H9 (cell line): ENCODE data around the gene HERC6. TPM values are rescaled to one million over a fixed set of nuclear protein-coding genes. Genes with fewer than 3 reads are reported as not detected.

ENCODE experiments used
- DNase-seq: peaks from one replicate; pipeline ENCODE4 v3.0.0-alpha.2; 2017
- H2AFZ ChIP-seq: one replicate; pipeline ENCODE4 v1.6.1; 2013; ENCODE audit warnings: mild to moderate bottlenecking, low read length, control low read depth, moderate library complexity
- H2AK5ac ChIP-seq: 2 replicates; pipeline ENCODE4 v1.6.1; 2013; ENCODE audit warnings: low read length, control low read depth, mixed read lengths; ENCODE audit not compliant: insufficient read length
- H2BK120ac ChIP-seq: one replicate; pipeline ENCODE4 v1.6.1; 2013; ENCODE audit warnings: low read depth, mild to moderate bottlenecking, low read length, control low read depth, inconsistent platforms; ENCODE audit not compliant: poor library complexity, severe bottlenecking
- H2BK12ac ChIP-seq: 2 replicates; pipeline ENCODE4 v1.6.1; 2013; ENCODE audit warnings: low read length, control low read depth, mixed read lengths, low read depth; ENCODE audit not compliant: insufficient read length
- H2BK15ac ChIP-seq: 2 replicates; pipeline ENCODE4 v1.6.1; 2013; ENCODE audit warnings: low read depth, low read length, control low read depth
- H2BK20ac ChIP-seq: one replicate; pipeline ENCODE4 v1.6.1; 2013; ENCODE audit warnings: low read depth, mild to moderate bottlenecking, low read length, control low read depth, inconsistent platforms; ENCODE audit not compliant: poor library complexity, severe bottlenecking
- H2BK5ac ChIP-seq: 2 replicates; pipeline ENCODE4 v1.6.1; 2013; ENCODE audit warnings: low read length, control low read depth, mixed read lengths; ENCODE audit not compliant: insufficient read length
- H3K14ac ChIP-seq: 2 replicates; pipeline ENCODE4 v1.6.1; 2013; ENCODE audit warnings: low read length, control low read depth; ENCODE audit not compliant: insufficient read depth
- H3K18ac ChIP-seq: 2 replicates; pipeline ENCODE4 v1.6.1; 2013; ENCODE audit warnings: low read depth, mild to moderate bottlenecking, mixed read lengths, low read length, control low read depth; ENCODE audit not compliant: insufficient read length
- H3K23ac ChIP-seq: 2 replicates; pipeline ENCODE4 v1.6.1; 2013; ENCODE audit warnings: low read length, control low read depth, mixed read lengths, low read depth; ENCODE audit not compliant: insufficient read length
- H3K23me2 ChIP-seq: 2 replicates; pipeline ENCODE4 v1.6.1; 2013; ENCODE audit warnings: low read depth, mild to moderate bottlenecking, mixed read lengths, low read length, control low read depth; ENCODE audit not compliant: insufficient read length, poor library complexity, severe bottlenecking
- H3K27ac ChIP-seq: 2 replicates; pipeline ENCODE4 v1.5.1; 2013; ENCODE audit warnings: low read length, control low read depth, mixed read lengths, low read depth; ENCODE audit not compliant: insufficient read length
- H3K27me3 ChIP-seq: 2 replicates; pipeline ENCODE4 v1.6.1; 2013; ENCODE audit warnings: low read length, control low read depth, inconsistent platforms; ENCODE audit not compliant: insufficient read depth
- H3K4ac ChIP-seq: 2 replicates; pipeline ENCODE4 v1.6.1; 2013; ENCODE audit warnings: low read depth, mild to moderate bottlenecking, control low read depth, inconsistent platforms, low read length, moderate library complexity
- H3K4me1 ChIP-seq: 2 replicates; pipeline ENCODE4 v1.6.1; 2013; ENCODE audit warnings: low read length, control low read depth, inconsistent platforms; ENCODE audit not compliant: insufficient read depth
- H3K4me2 ChIP-seq: 2 replicates; pipeline ENCODE4 v1.6.1; 2013; ENCODE audit warnings: low read length, control low read depth, mixed read lengths; ENCODE audit not compliant: insufficient read length, insufficient read depth
- H3K56ac ChIP-seq: 2 replicates; pipeline ENCODE4 v1.6.1; 2013; ENCODE audit warnings: low read depth, mild to moderate bottlenecking, mixed read lengths, low read length, control low read depth; ENCODE audit not compliant: insufficient read length
- H3K79me1 ChIP-seq: 2 replicates; pipeline ENCODE4 v1.6.1; 2013; ENCODE audit warnings: low read depth, mild to moderate bottlenecking, moderate library complexity, low read length, control low read depth, inconsistent platforms; ENCODE audit not compliant: insufficient read depth, poor library complexity, severe bottlenecking
- H3K79me2 ChIP-seq: 2 replicates; pipeline ENCODE4 v1.6.1; 2013; ENCODE audit warnings: low read length, control low read depth, inconsistent platforms; ENCODE audit not compliant: insufficient read depth
- H3K9ac ChIP-seq: 2 replicates; pipeline ENCODE4 v1.6.1; 2013; ENCODE audit warnings: low read length, control low read depth, mixed read lengths; ENCODE audit not compliant: insufficient read length; ENCODE audit errors: extremely low read depth
- H3K9me3 ChIP-seq: one replicate; pipeline ENCODE4 v1.6.1; 2013; ENCODE audit warnings: low read depth, low read length, inconsistent platforms; ENCODE audit not compliant: control insufficient read depth
- H3T11ph ChIP-seq: one replicate; pipeline ENCODE4 v1.6.1; 2013; ENCODE audit warnings: mild to moderate bottlenecking, low read length, control low read depth, inconsistent platforms
- H4K20me1 ChIP-seq: one replicate; pipeline ENCODE4 v1.6.1; 2013; ENCODE audit not compliant: control insufficient read depth, insufficient read length, insufficient read depth
- H4K5ac ChIP-seq: 2 replicates; pipeline ENCODE4 v1.6.1; 2013; ENCODE audit warnings: low read depth, mild to moderate bottlenecking, mixed read lengths, low read length, control low read depth; ENCODE audit not compliant: insufficient read length
- H4K8ac ChIP-seq: replicated peaks from 2 replicates; pipeline ENCODE4 v1.6.1; 2013; ENCODE audit warnings: low read length, control low read depth, mixed read lengths, low read depth; ENCODE audit not compliant: insufficient read length
- H4K91ac ChIP-seq: 2 replicates; pipeline ENCODE4 v1.6.1; 2013; ENCODE audit warnings: low read depth, mild to moderate bottlenecking, moderate library complexity, mixed read lengths, low read length, control low read depth; ENCODE audit not compliant: insufficient read length
- H3K27ac Mint-ChIP-seq, 3 experiments: 2 replicates in 2 of 3; 3 replicates in 1 of 3; pipeline ENCODE4 v1.8.0; 2020 to 2021; ENCODE audit warnings: mixed read lengths in 3 of 3, mild to moderate bottlenecking in 1 of 3, moderate library complexity in 1 of 3
- H3K27me3 Mint-ChIP-seq: 2 replicates; pipeline ENCODE4 v1.8.0; 2021; ENCODE audit warnings: low read depth, mild to moderate bottlenecking, moderate library complexity, mixed read lengths
- H3K36me3 Mint-ChIP-seq, 3 experiments: 2 replicates in 2 of 3; 3 replicates in 1 of 3; pipeline ENCODE4 v1.8.0; 2020 to 2021; ENCODE audit warnings: low read depth in 3 of 3, mixed read lengths in 3 of 3; ENCODE audit not compliant: insufficient read depth in 1 of 3
- H3K4me1 Mint-ChIP-seq, 2 experiments: 2 replicates each; pipeline ENCODE4 v1.8.0; 2020; ENCODE audit warnings: mixed read lengths in 2 of 2
- H3K4me3 Mint-ChIP-seq, 2 experiments: 2 replicates in 1 of 2; 3 replicates in 1 of 2; pipeline ENCODE4 v1.8.0; 2020 to 2021; ENCODE audit warnings: mild to moderate bottlenecking in 2 of 2, mixed read lengths in 2 of 2, moderate library complexity in 1 of 2
- H3K9me3 Mint-ChIP-seq, 2 experiments: 2 replicates in 1 of 2; 3 replicates in 1 of 2; pipeline ENCODE4 v1.8.0; 2020; ENCODE audit warnings: mild to moderate bottlenecking in 2 of 2, mixed read lengths in 2 of 2, moderate library complexity in 1 of 2
- CTCF ChIP-seq: fragments of 200-600 bp; sonication (generic); conservative IDR thresholded peaks from 3 replicates; pipeline ENCODE4 v1.8.0; 2021; ENCODE audit warnings: antibody characterized with exemption, mild to moderate bottlenecking
- WGBS: extraction: QIAGEN DNeasy Blood & Tissue Kit; methylation state at CpG from one replicate; pipeline ENCODE4 v1.1.7; 2013; ENCODE audit warnings: missing lambda C conversion rate, low lambda C conversion rate, mixed read lengths; ENCODE audit not compliant: insufficient read length; ENCODE audit errors: extremely low coverage; 5-methylcytosine and 5-hydroxymethylcytosine counted together
- total RNA-seq: library from RNA; stranded (reverse); gene quantifications from 2 replicates; pipeline ENCODE4 v1.2.1, GENCODE V29; 2021

The HERC6 gene
- total RNA-seq, 1 experiment from 2014 or later = 8.2 TPM

DNA sequence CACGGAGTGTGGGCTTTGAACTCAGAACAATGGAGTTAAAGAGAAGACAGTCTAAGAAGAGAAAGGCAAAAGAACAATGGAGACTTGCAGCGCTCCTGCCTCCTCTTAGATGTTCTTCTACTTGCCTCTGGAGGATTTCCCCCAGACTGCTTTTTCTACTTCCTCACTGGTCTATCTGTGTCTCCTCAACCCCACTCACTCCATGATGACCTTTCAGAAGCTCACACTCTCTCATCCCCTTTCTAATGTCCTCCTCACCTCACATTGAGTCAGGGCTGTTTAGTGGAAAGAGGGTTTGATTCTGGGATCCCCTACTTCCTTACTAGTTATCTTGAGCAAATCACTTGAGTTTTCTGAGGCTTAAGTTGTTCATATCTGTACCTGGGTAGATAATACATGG is 12.2 kb upstream of the HERC6 start:
- H4K91ac ChIP-seq = no peak overlapping the region
- no peaks in the 10 kb centered on the region; the same call in 1 of the 2 replicates for H3K4me1 ChIP-seq
- no peak for TF ChIP-seq CTCF
- H3K9me3 Mint-ChIP-seq = peaks cover 16 to 20% of the 10 kb centered on the region in 2 experiments
- H3K79me1 ChIP-seq = no peaks in the 10 kb centered on the region
- H2BK120ac ChIP-seq = no peak overlapping the region
- H3K9me3 ChIP-seq = no peaks in the 10 kb centered on the region
- H2AFZ ChIP-seq = no peak overlapping the region
- no peaks in the 10 kb centered on the region for H3K79me2 ChIP-seq
- H2AK5ac ChIP-seq = no peak overlapping the region
- H3K36me3 Mint-ChIP-seq = peaks cover 5 to 21% (median 12%) of the 10 kb centered on the region in 3 experiments; a peak in 6 of 7 replicates
- H3T11ph ChIP-seq = no peak overlapping the region
- no peak overlapping the region for H2BK5ac ChIP-seq
- H2BK12ac ChIP-seq = no peak overlapping the region
- no peaks in the 10 kb centered on the region for H3K27me3 ChIP-seq
- H3K14ac ChIP-seq = no peak overlapping the region
- H4K5ac ChIP-seq = no peak overlapping the region
- H2BK20ac ChIP-seq = no peak overlapping the region
- H4K8ac ChIP-seq = no peak overlapping the region
- peaks cover 5% of the 10 kb centered on the region; the same call in 1 of the 2 replicates for H3K27me3 Mint-ChIP-seq
- no peaks in the 10 kb centered on the region for H4K20me1 ChIP-seq
- no peak for DNase-seq
- H2BK15ac ChIP-seq = no peak overlapping the region
- H3K4me3 Mint-ChIP-seq = no peak overlapping the region
- no peak overlapping the region for H3K4ac ChIP-seq
- no peak overlapping the region for H3K4me2 ChIP-seq
- H3K18ac ChIP-seq = no peak overlapping the region
- no peaks in the 10 kb centered on the region for H3K23me2 ChIP-seq
- WGBS = no CpG with 5 or more reads among the region's 2 CpGs
- peaks cover 12 to 14% of the 10 kb centered on the region in 2 experiments for H3K4me1 Mint-ChIP-seq
- H3K27ac ChIP-seq = no peak overlapping the region
- H3K27ac Mint-ChIP-seq = no peak overlapping the region; a peak in 1 of 7 replicates
- no peak overlapping the region for H3K56ac ChIP-seq
- H3K23ac ChIP-seq = no peak overlapping the region
- H3K9ac ChIP-seq = no peak overlapping the region
